ENCODE results near the gene KIF6. TPM values are rescaled to one million over a fixed set of nuclear protein-coding genes. Genes with fewer than 3 reads are reported as not detected.

Gene KIF6
- total RNA-seq, 4 donors from 2014 or later = not detected

DNA sequence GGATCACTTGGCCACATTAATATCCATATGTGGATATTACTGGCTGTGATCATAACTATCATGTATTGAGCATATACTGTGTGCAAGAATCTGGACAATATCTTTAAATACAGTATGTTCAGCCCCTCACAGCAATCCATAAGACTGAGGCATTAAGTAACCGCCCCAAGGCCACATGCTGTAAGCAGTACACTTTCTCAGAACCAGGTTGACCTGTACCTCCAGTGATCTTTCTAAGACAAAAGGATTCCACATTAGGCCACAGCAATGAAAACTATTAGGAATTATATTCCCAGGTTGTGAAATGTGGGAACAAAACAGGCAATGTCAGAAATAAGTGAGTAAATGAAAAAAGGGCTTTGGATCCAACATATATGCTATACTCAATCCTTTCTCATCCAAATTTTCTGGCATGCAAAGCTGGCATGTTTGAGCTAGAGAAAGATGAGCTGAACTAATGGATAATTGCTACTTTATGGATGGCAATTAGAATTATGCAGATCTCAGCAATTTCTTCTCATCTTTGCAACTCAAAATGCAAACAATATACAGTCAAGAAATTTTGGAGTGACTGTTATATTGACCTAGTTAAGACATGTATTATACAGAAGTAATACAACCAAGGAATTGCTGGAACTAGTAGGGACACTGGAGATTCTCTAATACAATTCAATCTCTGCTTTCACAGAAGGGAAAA, 86.9 kb downstream of the KIF6 start:
- H3K27me3 ChIP-seq = no peaks in the 10 kb centered on the region
- H3K4me1 ChIP-seq = no peaks in the 10 kb centered on the region
- no peak overlapping the region for H3K27ac ChIP-seq
- no peak for DNase-seq
- intact Hi-C loops (cut with DNase I; ENCODE audit: low total_unique reads) = no loop called here
- H3K4me3 ChIP-seq = no peak overlapping the region
- in situ Hi-C loops (cut with MboI; ENCODE audit: low sequenced_read_pairs in 4 of 4) = no loop called here
- no peaks in the 10 kb centered on the region for H3K9me3 ChIP-seq
- ATAC-seq = no peak
- no peaks in the 10 kb centered on the region for H3K36me3 ChIP-seq
- no peak for TF ChIP-seq POLR2A (IDR thresholded peaks at IDR 0.05)
- TF ChIP-seq, protein P1, sequence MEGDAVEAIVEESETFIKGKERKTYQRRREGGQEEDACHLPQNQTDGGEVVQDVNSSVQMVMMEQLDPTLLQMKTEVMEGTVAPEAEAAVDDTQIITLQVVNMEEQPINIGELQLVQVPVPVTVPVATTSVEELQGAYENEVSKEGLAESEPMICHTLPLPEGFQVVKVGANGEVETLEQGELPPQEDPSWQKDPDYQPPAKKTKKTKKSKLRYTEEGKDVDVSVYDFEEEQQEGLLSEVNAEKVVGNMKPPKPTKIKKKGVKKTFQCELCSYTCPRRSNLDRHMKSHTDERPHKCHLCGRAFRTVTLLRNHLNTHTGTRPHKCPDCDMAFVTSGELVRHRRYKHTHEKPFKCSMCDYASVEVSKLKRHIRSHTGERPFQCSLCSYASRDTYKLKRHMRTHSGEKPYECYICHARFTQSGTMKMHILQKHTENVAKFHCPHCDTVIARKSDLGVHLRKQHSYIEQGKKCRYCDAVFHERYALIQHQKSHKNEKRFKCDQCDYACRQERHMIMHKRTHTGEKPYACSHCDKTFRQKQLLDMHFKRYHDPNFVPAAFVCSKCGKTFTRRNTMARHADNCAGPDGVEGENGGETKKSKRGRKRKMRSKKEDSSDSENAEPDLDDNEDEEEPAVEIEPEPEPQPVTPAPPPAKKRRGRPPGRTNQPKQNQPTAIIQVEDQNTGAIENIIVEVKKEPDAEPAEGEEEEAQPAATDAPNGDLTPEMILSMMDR (IDR thresholded peaks at IDR 0.05 in 4 of 5, conservative IDR thresholded peaks at IDR 0.05 in 1 of 5) = no peak

DNA sequence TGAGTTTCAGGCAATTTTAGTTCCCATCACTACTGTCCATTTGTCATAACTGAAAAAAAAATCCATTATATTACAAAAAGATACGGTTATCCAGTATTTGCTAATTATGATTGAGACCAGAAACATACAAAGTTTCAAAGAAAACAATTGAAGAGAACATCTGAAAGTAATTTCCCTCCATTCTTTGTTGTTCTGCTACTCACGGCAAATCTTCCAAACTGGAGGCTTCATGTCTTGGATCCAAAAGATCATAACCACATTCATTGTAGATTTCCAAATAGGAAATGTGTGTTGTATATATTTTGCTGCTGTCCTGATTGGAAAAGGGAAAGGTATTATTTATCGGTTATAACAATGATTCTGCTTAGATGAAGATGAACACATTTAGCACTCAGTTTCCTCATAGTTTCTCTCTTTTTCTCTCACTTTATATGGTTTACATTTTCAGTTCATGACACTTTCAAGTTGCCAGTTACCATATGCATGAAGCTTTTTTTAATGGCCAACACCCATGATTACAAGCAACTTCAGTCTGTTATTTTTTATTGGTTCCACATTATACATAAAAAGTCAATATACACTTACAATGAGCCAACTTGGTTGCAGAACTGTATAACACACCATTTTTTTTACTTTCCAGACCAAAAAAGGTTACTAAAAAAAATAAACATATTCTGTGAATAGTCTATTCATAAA, 90.4 kb downstream of the KIF6 start:
- no peak for DNase-seq
- H3K4me1 ChIP-seq = no peaks in the 10 kb centered on the region
- H3K4me3 ChIP-seq = no peak overlapping the region
- no peak overlapping the region for H3K27ac ChIP-seq
- ATAC-seq = no peak
- in situ Hi-C loops (cut with MboI; ENCODE audit: low sequenced_read_pairs in 4 of 4) = no loop called here
- H3K27me3 ChIP-seq = peaks cover 0 to 2% (median 0%) of the 10 kb centered on the region in 3 donors
- no peaks in the 10 kb centered on the region for H3K36me3 ChIP-seq
- no peaks in the 10 kb centered on the region for H3K9me3 ChIP-seq
- intact Hi-C loops (cut with DNase I; ENCODE audit: low total_unique reads) = no loop called here
- TF ChIP-seq POLR2A (IDR thresholded peaks at IDR 0.05) = no peak
- TF ChIP-seq, protein P1 (IDR thresholded peaks at IDR 0.05 in 4 of 5, conservative IDR thresholded peaks at IDR 0.05 in 1 of 5) = no peak

DNA sequence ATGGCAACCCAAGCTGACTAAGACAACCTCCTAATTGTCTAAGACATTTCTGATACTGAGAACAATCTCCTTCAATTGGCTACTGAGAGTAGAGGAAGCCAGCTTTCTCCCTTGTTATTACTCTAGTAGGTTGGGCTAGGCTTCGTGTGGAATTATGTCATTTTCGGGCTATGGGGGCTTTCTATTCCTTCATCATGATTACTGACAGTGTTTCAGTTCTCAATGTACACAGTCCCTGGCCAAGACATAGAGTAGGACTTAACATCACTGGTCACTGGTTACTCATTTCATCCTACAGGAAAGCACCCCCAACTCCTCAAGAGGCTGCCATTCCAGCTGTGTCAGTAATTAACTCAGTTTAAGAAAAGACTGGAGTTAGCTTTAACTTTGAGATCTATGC, 100.0 kb downstream of the KIF6 start:
- intact Hi-C loops (cut with DNase I; ENCODE audit: low total_unique reads) = no loop called here
- in situ Hi-C loops (cut with MboI; ENCODE audit: low sequenced_read_pairs in 4 of 4) = no loop called here
- no peaks in the 10 kb centered on the region for H3K36me3 ChIP-seq
- H3K9me3 ChIP-seq = no peaks in the 10 kb centered on the region
- TF ChIP-seq, protein P1 (IDR thresholded peaks at IDR 0.05 in 4 of 5, conservative IDR thresholded peaks at IDR 0.05 in 1 of 5) = no peak
- no peak for TF ChIP-seq POLR2A (IDR thresholded peaks at IDR 0.05)
- no peak overlapping the region for H3K4me3 ChIP-seq
- peaks cover 0 to 4% (median 0%) of the 10 kb centered on the region in 3 donors for H3K27me3 ChIP-seq
- no peak for DNase-seq
- H3K4me1 ChIP-seq = no peaks in the 10 kb centered on the region
- H3K27ac ChIP-seq = no peak overlapping the region
- ATAC-seq = no peak

DNA sequence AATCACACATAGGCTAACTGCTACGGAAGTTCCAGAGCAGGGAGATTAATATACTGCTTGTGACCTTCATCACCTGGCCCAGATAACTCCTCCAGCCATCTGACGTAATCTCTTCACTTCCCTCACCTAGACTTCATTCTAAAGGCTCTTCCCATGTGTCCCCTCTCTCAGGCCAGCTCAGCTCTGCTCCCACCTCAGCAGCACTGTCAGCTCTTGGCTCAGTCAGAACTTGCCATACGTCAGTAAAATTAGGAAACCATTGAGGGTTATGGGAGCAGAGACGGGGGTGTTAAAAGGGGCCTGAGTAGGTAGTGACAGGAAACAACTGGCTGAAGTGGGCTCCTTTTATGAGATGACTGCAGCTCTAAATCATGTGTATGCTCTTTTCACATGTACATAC, 101.5 kb downstream of the KIF6 start:
- H3K4me1 ChIP-seq = no peaks in the 10 kb centered on the region
- no peak overlapping the region for H3K27ac ChIP-seq
- H3K27me3 ChIP-seq = no peaks in the 10 kb centered on the region
- no peaks in the 10 kb centered on the region for H3K9me3 ChIP-seq
- no peaks in the 10 kb centered on the region for H3K36me3 ChIP-seq
- ATAC-seq (no peak), DNase-seq (no peak)
- H3K4me3 ChIP-seq = no peak overlapping the region
- TF ChIP-seq, protein P1 (IDR thresholded peaks at IDR 0.05 in 4 of 5, conservative IDR thresholded peaks at IDR 0.05 in 1 of 5) = no peak
- no peak for TF ChIP-seq POLR2A (IDR thresholded peaks at IDR 0.05)
- intact Hi-C loops (cut with DNase I; ENCODE audit: low total_unique reads) (no loop called here), in situ Hi-C loops (cut with MboI; ENCODE audit: low sequenced_read_pairs in 4 of 4) (no loop called here)

All from gastrocnemius medialis (tissue), 4 donors.